C4-2B (cell line): ENCODE data around the gene ACOXL.

ENCODE experiments used
- H3K27ac ChIP-seq: fragments of 450-650 bp; 2 replicates; pipeline ENCODE4 v1.5.1; 2017
- ZFX ChIP-seq: fragments of 450-650 bp; IDR thresholded peaks from 2 replicates; pipeline ENCODE4 v1.6.1; 2017
- TF ChIP-seq, protein P1 (sequence below): fragments of 450-650 bp; conservative IDR thresholded peaks from 2 replicates; pipeline ENCODE4 v1.5.1; 2017; ENCODE audit warnings: mild to moderate bottlenecking

Gene ACOXL

DNA sequence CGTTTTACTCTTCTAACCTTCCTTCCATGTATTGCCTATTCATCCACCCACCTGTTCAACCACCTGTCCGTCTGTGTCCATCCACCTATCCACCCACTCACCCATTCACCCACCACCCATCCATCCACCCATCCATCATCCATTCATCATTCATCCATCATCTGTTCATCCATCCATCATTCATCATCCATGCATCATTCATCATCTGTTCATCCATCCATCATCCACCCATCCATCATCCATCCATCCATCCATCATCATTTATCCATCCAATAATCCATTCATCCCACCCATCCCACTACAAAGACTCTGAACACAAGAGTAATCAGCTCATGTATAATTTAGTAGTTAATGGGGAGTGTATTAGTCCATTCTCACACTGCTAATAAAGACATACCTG lies 78.0 kb downstream of the ACOXL start:
- H3K27ac ChIP-seq = no peak overlapping the region
- no peak for TF ChIP-seq ZFX
- TF ChIP-seq, protein P1, sequence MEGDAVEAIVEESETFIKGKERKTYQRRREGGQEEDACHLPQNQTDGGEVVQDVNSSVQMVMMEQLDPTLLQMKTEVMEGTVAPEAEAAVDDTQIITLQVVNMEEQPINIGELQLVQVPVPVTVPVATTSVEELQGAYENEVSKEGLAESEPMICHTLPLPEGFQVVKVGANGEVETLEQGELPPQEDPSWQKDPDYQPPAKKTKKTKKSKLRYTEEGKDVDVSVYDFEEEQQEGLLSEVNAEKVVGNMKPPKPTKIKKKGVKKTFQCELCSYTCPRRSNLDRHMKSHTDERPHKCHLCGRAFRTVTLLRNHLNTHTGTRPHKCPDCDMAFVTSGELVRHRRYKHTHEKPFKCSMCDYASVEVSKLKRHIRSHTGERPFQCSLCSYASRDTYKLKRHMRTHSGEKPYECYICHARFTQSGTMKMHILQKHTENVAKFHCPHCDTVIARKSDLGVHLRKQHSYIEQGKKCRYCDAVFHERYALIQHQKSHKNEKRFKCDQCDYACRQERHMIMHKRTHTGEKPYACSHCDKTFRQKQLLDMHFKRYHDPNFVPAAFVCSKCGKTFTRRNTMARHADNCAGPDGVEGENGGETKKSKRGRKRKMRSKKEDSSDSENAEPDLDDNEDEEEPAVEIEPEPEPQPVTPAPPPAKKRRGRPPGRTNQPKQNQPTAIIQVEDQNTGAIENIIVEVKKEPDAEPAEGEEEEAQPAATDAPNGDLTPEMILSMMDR = no peak

DNA sequence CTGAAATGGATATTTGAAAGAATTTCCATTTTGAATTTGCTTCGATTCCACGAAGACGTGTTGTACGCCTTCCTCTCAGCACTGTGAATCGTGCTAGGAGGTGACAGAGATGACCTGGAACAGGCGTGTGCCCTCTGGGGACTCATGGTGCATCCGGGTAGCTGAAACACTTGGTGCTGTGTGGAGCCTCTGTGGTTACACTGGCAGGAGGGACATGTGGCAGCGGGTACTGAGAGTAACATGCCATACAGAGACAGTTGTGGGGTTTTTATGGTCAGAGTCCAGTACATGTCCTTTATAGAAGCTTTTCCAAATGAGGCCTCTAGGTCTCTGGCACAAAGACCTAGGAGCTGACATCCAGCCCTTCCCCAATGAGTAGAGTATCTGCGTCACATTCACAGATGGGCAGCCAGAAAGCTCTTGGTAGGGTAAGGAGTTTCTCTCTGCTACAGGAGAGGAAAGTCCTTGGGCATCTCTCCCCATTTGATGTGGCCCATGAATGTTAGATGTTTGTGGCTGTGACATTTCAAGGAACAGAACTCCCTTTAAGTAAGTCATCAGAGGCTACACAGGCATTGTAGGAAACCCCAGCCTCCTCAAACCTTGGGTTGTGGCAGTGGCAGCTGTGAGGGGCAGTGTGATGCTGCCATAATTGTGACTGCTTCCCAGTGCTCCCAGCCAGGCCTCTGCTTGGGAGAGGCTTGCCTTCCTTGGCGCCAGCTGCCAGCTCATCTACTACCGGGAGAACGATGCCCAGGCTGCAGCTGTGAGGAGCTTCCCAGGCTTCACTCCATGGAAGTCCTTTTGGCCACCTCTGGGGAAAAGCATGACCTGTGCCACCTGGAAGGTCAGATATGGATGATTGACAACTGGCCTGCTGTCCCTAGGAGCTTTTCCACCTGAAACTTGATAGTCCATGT lies 80.6 kb downstream of the ACOXL start:
- H3K27ac ChIP-seq = no peak overlapping the region
- TF ChIP-seq, protein P1 = no peak
- no peak for TF ChIP-seq ZFX

DNA sequence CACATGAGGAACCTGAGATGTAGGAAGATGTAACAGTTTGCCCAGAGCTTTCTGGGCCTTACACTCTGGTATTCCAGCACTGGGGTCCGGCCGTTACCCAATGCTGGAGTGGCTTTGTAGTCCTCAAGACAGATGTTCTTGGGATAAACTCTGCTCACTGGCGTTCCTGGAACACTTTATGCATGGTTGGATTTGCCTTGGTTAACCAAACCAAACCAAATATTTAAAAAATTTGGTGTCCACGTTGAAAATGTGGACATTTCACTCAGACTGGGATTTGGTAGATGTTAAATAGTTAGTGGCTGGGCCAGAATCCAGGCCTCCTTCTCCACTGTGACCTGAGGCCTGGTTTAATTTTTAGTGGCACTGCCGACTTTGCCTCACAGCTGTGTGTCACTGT lies 81.5 kb downstream of the ACOXL start:
- H3K27ac ChIP-seq = no peak overlapping the region
- TF ChIP-seq, protein P1 = no peak
- no peak for TF ChIP-seq ZFX

DNA sequence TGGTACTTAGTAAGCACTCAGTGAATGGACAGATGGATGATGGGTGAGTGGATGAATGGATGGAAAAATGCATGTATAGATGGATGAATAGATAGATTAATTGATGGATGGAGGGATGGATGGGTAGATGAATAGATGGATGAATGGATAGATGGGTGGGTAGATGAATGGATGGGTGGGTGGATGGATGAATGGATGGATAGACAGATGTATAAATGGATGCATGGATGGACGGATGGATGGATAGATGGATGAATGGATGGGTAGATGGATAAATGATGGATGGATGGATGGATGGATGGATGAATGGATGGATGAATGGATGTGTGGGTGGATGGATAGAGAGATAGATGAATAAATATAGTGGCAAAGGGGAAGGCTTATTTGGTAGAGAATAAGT lies 83.6 kb downstream of the ACOXL start:
- TF ChIP-seq, protein P1 = no peak
- no peak for TF ChIP-seq ZFX

DNA sequence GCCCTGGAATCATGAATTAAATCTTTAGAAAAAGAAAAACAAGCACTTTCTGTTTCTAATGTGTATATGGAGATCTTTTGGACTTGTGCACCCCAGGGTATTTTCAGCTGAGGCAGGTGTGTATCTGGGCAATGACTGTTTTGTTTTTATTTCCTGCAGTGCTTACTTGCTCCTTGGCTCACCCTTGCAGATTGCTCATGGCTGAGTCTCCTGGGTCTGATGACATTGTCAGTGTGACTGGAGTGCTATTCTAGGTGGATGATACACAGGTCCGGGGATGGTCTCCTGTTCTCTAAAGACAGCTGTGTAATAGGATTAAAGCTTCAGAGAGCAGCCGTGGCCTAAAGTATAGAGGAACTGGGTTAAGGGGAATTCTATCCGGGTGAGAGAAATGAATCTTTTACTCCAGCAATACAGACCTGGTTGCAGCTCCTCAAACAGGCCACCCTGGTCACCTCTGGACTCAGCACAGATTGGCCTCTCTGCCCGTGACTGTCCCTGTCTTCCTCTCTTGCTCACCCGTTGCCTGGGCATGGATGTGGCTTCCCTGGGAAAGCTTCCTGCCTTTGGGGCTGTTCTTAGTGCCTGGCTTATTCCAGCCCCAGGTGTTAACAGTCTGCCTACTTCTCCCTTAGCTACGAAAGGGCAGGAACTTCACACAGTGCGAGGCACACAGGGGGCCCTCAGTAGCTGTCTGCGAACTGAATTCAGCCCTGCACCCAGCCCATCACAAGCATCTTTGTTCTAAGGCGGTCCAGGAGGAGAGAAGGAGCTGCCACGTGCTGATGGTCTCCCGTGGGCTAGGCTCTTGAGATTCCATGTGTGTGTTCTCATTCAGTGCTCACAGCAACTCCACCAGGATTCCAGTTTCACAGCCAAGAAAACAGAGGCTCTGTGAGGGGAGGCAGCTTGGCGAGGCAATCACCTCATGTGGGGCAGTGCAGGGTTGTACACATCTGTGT lies 84.3 kb downstream of the ACOXL start:
- H3K27ac ChIP-seq = no peak overlapping the region
- TF ChIP-seq, protein P1 = no peak
- no peak for TF ChIP-seq ZFX

More for the DNA sequence above, 83.6 kb downstream of the ACOXL start:
- no peak overlapping the region for H3K27ac ChIP-seq

DNA sequence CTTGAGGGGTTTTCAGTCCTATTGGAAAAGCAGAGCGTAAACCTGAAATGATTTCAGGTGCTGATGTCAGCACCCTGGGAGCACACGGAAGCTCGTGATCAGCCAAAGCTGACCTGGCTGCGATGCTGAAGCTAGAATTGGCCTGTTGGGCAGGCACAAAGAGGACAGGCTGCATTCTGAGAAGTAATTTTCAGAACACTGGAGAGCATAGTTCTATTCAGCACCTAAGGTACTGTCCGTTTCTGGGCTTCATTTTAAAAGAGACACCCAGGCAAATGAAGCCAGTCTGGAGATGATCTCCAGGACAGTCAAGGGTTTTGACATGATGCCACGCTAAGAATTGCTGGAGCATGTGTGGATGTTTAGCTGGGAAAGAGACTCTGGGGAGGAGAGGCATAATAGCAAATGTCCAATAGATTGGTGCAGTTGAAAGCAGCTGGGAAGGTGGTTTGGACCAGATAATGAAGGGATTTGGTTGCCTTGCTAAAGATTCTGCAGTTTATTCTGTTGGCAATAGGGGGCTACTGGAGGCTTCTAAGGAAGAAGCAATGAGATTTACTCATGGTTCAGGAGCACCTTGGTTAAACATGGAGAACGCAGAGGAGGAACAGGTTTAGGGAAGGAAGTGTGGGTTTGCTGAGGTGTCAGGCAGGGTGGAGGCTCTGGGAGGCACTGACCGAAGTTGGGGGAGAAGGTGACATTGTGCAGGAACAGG lies 86.6 kb downstream of the ACOXL start:
- no peak for TF ChIP-seq ZFX
- TF ChIP-seq, protein P1 = no peak; the same call in 1 of the 2 replicates

More for the DNA sequence above, 86.6 kb downstream of the ACOXL start:
- H3K27ac ChIP-seq = no peak overlapping the region
